OCI-LY1 (cell line): Measurements from ENCODE around the gene TFG.

Experiments used
- H2AFZ ChIP-seq: fragments of 200-600 bp; sonication (generic), shearing (Covaris generic); 2 replicates; pipeline ENCODE4 v1.6.0; 2014; ENCODE audit warnings: antibody characterized with exemption, mild to moderate bottlenecking, low read length
- H3F3A ChIP-seq: fragments of 200-600 bp; sonication (generic), shearing (Covaris generic); 2 replicates; pipeline ENCODE4 v1.6.0; 2014; ENCODE audit warnings: mild to moderate bottlenecking, antibody characterized with exemption, low read length, moderate library complexity; ENCODE audit not compliant: insufficient read depth
- H3K27ac ChIP-seq: fragments of 200-600 bp; sonication (generic); 2 replicates; pipeline ENCODE4 v1.5.1; 2014; ENCODE audit warnings: low read length, mixed run types, mild to moderate bottlenecking, low read depth; ENCODE audit not compliant: poor library complexity, severe bottlenecking
- H3K27me3 ChIP-seq: fragments of 200-600 bp; sonication (generic); 2 replicates; pipeline ENCODE4 v1.6.0; 2014; ENCODE audit warnings: antibody characterized with exemption, mild to moderate bottlenecking, low read length, moderate library complexity; ENCODE audit not compliant: insufficient read depth
- H3K36me3 ChIP-seq: fragments of 200-600 bp; sonication (generic); 2 replicates; pipeline ENCODE4 v1.6.1; 2014; ENCODE audit warnings: mild to moderate bottlenecking, antibody characterized with exemption, low read length, moderate library complexity, mixed read lengths; ENCODE audit not compliant: insufficient read depth
- H3K4me1 ChIP-seq: fragments of 200-600 bp; sonication (generic); 2 replicates; pipeline ENCODE4 v1.5.1; 2014; ENCODE audit warnings: mild to moderate bottlenecking, low read length, moderate library complexity; ENCODE audit not compliant: insufficient read depth, severe bottlenecking
- H3K4me2 ChIP-seq: fragments of 200-600 bp; sonication (generic), shearing (Covaris generic); 2 replicates; pipeline ENCODE4 v1.6.1; 2014; ENCODE audit warnings: low read length
- H3K4me3 ChIP-seq: fragments of 200-600 bp; sonication (generic); 2 replicates; pipeline ENCODE4 v1.5.1; 2014; ENCODE audit warnings: low read length, low read depth, mild to moderate bottlenecking, mixed read lengths; ENCODE audit not compliant: poor library complexity, severe bottlenecking
- H3K79me2 ChIP-seq: fragments of 200-600 bp; shearing (Covaris generic); 2 replicates; pipeline ENCODE4 v1.6.1; 2016; ENCODE audit warnings: mixed run types, low read length, mixed read lengths; ENCODE audit not compliant: insufficient read depth
- H3K9ac ChIP-seq: fragments of 200-600 bp; sonication (generic), shearing (Covaris generic); 2 replicates; pipeline ENCODE4 v1.6.1; 2014; ENCODE audit warnings: mild to moderate bottlenecking, low read length, mixed read lengths
- H3K9me2 ChIP-seq: fragments of 200-600 bp; sonication (generic), shearing (Covaris generic); 2 replicates; pipeline ENCODE4 v1.6.1; 2014; ENCODE audit warnings: low read depth, mild to moderate bottlenecking, low read length, mixed read lengths
- H3K9me3 ChIP-seq: fragments of 200-600 bp; shearing (Covaris generic); 2 replicates; pipeline ENCODE4 v1.6.1; 2014; ENCODE audit warnings: low read length, mixed read lengths
- H4K20me1 ChIP-seq: fragments of 200-600 bp; sonication (generic), shearing (Covaris generic); 2 replicates; pipeline ENCODE4 v1.6.0; 2016; ENCODE audit warnings: mild to moderate bottlenecking, low read length; ENCODE audit not compliant: insufficient read depth
- CTCF ChIP-seq: fragments of 200-600 bp; sonication (generic), shearing (Covaris generic); IDR thresholded peaks from 2 replicates; pipeline ENCODE4 v1.5.1; 2017; ENCODE audit warnings: mild to moderate bottlenecking, antibody characterized with exemption, low read length, moderate library complexity, mixed read lengths
- EZH2 ChIP-seq: fragments of 200-600 bp; sonication (generic), shearing (Covaris generic); IDR thresholded peaks from 2 replicates; pipeline ENCODE4 v1.8.0; 2017; ENCODE audit warnings: borderline replicate concordance, mixed run types, mild to moderate bottlenecking, antibody characterized with exemption, low read length, moderate library complexity, mixed read lengths

Gene TFG

GRCh38 chr3:100706365-100706764, 2.9 kb upstream of the TFG start:
- no peaks in the 10 kb centered on the region for H4K20me1 ChIP-seq
- peaks cover 15% of the 10 kb centered on the region for H3K79me2 ChIP-seq
- H3K4me1 ChIP-seq = peaks cover 14% of the 10 kb centered on the region
- no peak overlapping the region for H3K9ac ChIP-seq
- TF ChIP-seq EZH2 (no peak), CTCF (no peak)
- no peak overlapping the region for H3K27ac ChIP-seq
- H3K4me3 ChIP-seq = no peak overlapping the region
- H3F3A ChIP-seq = no peaks in the 10 kb centered on the region
- H2AFZ ChIP-seq = no peak overlapping the region
- no peaks in the 10 kb centered on the region for H3K36me3 ChIP-seq
- H3K9me3 ChIP-seq = no peaks in the 10 kb centered on the region
- no peaks in the 10 kb centered on the region for H3K27me3 ChIP-seq
- no peak overlapping the region for H3K4me2 ChIP-seq
- no peaks in the 10 kb centered on the region for H3K9me2 ChIP-seq

- Histone ChIP-seq H3F3A (no peaks in the 10 kb centered on the region), H3K79me2 (peaks cover 38% of the 10 kb centered on the region), H3K4me1 (peaks cover 14% of the 10 kb centered on the region), H4K20me1 (no peaks in the 10 kb centered on the region), H2AFZ (0 out of 2 replicates have a peak overlapping the region, but pooled peaks have one; percentile 17), H3K36me3 (peaks cover 3% of the 10 kb centered on the region; the same call in 1 of the 2 replicates), H3K27me3 (no peaks in the 10 kb centered on the region), H3K9ac (no peak overlapping the region; the same call in 1 of the 2 replicates), H3K9me2 (no peaks in the 10 kb centered on the region), H3K27ac (no peak overlapping the region), H3K4me2 (peak overlapping the region; percentile 58), H3K4me3 (peak overlapping the region; percentile 82), H3K9me3 (no peaks in the 10 kb centered on the region)
- TF ChIP-seq CTCF = no peak
- no peak for TF ChIP-seq EZH2
Measured at GRCh38 chr3:100708644-100708988, 678 bp upstream of the TFG start.

- Histone ChIP-seq H3K4me2 (peak overlapping the region; percentile 79), H3K9me2 (no peaks in the 10 kb centered on the region), H3F3A (no peaks in the 10 kb centered on the region), H4K20me1 (no peaks in the 10 kb centered on the region), H3K9me3 (no peaks in the 10 kb centered on the region), H3K27me3 (no peaks in the 10 kb centered on the region), H2AFZ (no peak overlapping the region), H3K9ac (peak overlapping the region; percentile 86), H3K4me3 (peak overlapping the region; percentile 82), H3K79me2 (peaks cover 38% of the 10 kb centered on the region), H3K36me3 (peaks cover 14% of the 10 kb centered on the region), H3K4me1 (peaks cover 14% of the 10 kb centered on the region), H3K27ac (peak overlapping the region; percentile 59)
- TF ChIP-seq EZH2 (no peak), CTCF (no peak)
Measured at GRCh38 chr3:100709842-100710260, 557 bp downstream of the TFG start.
